Stimulated activated CD8-positive, alpha-beta memory T cell treated with anti-CD3 and anti-CD28 coated beads, Interleukin-2, amount 100 ng/mL, for 48 hours (primary cell): ENCODE data around the gene PPP1R3E.
A peak's percentile ranks its signal among the peaks of the same experiment; 100 is the strongest.
"Not testable (repeated sequence)": the region's sequence is repeated elsewhere in the genome, so short reads cannot be mapped to it uniquely, and the experiment has no call there.

Source experiments
- DNase-seq, 2 donors: peaks; one replicate each; pipeline ENCODE4 v3.0.0-alpha.2; 2020; ENCODE audit warnings: low read depth in 2 of 2

Gene PPP1R3E, protein sequence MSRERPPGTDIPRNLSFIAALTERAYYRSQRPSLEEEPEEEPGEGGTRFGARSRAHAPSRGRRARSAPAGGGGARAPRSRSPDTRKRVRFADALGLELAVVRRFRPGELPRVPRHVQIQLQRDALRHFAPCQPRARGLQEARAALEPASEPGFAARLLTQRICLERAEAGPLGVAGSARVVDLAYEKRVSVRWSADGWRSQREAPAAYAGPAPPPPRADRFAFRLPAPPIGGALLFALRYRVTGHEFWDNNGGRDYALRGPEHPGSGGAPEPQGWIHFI

DNA sequence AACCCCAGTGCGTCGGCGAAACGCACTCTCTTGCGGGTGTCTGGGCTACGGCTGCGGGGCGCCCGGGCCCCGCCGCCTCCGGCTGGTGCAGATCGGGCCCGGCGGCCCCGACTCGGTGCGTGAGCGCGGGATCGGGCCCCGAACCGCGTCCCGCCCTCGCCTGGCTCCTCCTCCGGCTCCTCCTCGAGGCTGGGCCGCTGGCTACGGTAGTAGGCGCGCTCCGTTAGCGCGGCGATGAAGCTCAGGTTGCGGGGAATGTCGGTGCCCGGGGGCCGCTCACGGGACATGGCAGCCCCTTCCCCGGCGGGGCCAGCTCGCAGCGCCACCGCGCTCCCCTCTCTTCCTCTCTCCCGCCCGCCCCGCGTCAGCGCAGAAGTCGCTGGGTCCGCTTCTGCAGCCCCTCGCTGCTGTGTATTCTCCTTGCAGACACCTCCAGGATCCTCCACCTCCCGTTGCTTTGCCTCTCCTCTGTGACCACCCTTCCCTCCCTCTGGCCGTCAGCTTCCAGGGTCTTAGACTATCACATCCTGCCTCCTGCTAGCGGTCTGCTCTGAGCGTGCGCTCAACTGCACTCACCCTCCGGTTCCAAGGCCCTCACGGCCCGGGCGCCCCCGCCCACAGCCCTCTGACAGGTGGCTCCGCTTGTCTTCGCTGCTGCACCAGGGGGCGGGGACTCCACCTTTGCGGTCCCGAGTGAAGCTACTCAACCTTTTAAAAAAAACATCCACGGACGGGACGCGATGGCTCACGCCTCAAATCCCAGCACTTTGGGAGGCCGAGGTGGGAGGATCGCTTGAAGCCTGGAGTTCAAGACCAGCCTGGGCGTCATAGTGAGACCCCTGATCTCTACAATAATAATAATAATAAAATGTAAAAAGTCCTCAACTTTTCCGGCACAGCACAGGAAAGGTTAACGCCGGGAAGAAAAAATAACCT, at the start of gene PPP1R3E:
Gene PPP1R3E (minus strand): TSS at position 570 of the 936 bp plus-strand sequence. CDS start 283 bp downstream, at position 287.
- DNase-seq = peak; percentile 84

DNA sequence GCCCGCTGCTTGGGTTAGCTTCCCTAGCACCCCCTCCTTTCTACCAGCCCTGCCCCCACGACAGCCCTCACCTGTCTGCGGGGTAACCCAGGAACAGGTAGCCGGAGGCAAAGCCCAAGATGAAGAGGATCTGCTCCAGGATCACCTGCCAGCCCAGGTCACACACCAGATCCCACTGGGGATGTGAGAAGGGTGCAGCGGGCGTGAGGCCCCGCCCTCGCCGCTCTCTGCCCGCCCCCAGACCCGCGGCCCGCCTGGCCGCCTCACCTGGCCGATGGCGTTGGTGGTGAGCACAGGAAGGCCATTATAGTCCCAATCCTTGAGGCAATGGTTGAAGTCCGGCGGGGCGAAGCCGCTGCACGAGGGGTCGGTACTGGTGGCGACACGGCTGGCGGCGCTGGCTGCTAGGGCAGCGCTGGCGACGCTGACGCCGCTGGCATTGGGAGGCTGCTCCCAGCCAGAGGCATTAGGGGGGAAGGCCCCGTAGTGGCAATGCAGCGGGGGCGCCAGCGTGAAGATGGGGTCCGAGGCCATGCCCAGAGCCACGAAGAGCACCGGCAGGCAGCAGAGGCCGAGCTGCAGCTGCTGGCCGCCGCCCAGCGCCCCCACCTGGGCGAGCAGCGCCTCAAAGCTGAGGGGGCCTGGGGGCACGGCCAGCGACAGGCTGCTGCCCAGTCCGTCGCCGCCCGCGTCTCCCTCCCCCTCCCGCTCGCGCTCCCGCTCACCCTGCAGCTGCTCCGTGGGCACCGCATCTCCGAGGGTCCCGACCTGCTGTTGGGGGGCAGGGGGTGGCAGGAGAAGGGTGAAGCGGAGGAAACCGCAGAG, 49.2 kb upstream of the PPP1R3E start:
- DNase-seq = no peak

DNA sequence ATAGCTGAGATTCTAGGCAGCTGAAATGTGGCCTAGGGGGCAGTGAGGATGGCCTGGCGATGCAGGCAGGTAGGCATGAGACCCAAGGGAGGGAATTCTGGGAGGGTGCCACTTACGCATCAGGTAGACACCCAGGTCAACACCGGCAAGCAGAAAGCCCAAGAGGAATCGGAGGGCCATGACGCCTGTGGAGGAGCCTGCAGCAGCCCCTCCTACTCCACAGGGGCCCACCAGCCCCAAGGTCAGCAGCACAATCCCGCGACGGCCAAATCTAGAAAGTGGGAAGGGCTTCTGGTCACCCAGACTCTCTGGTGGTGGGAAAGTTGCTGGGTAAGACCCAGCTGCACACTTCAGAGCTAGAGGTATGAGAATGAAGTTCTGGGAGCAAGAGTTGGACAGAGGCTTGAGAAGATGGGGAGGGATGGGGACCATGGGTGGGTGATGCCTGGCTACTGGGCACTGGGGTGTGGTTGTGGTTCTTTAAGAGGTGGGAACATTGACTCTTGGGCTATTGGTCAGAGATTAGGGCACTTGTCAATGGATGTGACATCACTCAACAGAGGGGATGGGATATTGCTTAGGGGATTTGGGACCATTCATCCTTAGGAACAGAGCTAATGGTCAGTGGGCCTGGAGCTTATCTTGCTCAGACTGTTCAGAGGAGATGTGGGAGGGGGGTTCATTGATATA, 46.6 kb upstream of the PPP1R3E start:
- DNase-seq = no peak

DNA sequence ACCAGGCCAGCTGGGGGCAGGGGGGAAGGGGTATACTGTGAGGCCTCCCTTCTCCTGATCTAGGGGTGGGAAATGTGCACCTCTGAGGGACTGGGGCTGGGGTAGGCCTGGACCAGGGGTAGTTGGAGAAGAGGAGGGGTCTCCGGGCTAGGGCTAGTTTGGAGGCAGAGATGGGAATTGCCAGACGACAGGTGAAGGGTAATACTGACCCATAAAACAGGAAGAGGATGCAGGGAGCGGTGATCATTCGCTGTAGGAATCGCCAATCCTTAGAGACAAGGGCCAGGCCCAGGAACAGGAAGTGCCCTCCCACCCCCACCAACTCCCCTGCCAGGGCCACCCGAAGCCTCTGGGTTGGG, 45.6 kb upstream of the PPP1R3E start:
- DNase-seq = no peak

DNA sequence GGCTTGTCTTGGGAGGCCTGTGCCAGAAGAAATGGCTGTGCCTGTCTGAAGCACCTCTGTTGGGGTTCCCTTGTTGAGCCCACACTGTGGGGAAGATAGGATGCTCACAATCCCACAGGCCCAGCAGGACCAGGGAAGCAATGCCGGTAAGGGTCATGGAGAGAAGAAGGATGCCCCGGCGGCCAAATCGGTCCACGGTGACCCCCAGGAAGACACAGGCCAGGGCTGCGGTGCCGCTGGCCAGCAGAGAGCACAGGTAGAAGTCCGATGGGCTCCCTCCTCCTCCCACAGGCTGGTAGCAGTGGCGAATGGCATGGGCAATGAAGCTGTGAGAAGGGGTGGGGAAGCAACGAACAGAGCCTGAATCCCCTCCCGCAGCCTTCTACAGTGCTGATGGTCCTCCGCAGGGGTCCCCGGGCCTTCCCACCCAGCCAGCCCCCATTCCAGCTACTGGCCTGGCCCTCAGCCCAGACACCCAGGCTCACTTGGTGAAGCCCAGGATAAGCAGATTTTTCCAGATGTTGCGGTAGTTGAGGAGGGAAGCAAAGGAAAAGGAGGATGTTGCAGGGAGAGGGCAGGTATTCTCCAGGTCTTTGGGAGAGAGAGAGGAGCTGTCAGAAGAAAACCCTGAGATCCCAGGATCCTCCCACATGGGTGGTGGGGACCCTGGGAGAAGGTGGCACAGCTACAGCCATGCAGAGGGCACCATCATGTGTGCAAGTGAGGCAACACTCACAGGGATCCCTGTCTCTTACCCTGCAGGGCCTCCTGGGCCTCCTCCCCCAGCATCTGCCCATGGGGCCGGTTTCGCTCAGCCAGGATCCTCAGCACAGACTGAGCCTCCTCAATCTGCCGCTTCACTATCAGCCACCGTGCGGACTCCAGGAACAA, 45.0 kb upstream of the PPP1R3E start:
- DNase-seq = no peak

DNA sequence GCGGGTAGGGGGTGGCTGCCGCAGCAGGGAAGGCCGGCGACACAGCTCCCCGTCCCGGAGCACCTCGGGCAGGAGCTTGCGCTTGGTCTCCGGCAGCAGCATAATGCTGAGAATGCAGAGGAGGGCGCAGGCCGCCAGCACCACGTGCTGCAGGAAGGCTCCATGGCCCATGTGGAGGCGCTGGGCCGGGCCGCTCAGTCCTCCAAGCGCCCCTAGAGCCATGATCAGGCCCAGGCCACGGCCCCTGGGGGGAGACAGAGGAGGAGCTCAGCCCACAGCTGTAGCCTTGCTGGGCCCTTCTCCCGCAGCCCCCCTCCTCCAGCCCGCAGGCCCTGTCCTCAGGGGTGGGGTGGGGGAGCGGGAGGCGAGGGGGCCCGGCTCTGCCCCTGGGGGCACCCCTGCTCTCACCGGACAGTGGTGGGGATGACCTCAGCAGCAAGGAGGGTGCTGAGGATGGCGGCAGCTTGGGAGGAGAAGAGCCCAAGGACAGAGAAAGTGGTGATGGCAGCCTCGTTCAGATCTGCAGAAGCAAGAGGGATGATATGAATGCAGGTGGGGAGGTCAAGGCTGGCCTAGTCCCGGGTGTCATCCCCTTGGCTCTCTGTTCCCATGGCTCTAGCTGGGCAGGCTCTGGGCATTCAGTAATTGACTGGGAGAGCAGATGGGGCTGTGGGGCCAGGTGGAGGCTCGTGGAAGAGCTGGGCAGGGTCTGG, 44.2 kb upstream of the PPP1R3E start:
- DNase-seq = no peak

DNA sequence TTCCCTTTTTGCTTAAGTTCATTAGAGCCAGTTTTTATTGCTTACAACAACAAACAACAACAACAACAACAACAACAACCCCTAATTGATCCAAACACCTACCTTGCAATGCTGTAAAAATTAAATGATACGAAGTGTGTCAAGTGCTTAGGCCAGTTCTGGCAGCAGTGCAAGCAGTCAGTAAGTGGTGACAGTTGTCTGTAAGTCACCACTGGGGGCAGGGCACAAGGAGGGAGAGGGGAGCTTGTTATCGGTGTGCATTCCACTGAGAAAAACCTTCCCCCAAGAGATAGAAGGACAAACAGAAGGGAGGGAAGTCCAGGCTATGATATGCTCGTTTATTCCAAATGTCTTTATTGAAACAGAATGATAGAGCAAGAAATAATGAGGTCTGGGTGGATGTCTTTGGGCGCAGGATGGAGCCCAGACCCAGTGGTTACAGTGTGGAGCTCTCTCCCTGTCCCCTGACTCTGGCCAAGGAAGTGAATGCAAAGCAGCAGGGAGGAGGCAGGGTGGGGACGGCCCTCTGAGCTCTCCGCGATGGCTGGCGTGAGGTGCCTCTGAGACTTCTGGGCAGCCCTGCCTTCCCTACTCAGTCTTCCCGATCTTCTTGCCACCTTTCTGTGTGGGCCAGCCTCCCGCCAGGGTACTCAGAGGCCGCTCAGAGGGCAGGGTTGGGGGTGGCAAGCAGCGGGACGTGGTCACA, 43.5 kb upstream of the PPP1R3E start:
- no peak for DNase-seq

DNA sequence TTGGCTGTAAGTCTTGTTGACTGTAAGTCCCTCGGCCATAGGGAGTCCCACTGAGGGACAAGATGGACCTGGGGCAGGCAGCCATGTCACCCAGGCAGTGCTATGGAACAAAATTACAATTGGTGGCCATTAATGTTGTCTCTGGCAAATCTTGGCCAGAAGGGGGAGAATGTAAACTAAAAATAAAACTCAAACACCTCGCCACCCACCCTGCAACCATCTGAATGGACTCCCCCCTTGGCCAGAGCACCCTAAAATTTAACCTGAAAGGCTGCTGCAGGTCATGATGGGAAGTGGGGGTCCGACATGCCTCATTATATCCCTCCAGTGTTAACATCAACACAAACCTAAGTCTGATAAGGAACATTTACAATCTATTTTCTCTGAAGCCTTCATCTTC, 41.8 kb upstream of the PPP1R3E start:
- no peak for DNase-seq

DNA sequence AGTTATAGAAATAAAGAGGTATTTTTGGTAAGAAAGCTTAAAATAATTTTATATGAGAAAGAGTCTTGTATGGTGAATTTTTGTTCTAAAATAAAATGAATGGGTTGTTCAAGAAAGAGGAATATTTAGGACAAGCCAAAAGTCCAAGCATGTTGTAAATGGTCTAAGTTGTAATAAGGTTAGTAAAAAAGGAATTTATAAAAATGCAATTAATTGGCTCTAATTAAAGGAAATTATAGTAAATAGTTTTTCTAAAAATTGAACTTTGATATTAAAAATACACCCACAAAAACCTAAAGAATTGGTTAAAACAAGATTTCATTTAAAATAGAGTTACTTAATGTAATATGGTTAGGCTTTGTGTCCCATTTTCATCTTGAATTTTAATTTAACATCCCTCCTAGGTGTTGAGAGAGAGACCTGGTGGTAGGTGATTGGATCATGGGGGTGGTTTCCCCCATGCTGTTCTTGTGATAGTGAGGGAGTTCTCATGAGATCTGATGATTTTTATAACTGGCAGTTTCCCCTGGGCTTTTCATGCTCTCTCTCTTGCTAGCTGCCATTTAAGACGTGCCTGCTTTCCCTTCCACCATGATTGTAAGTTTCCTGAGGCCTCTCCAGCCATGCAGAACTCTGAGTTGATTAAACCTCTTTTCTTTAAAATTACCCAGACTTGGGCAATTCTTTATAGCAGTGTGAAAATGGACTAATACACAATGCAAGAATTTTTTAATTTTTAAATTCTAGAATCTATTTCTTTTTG, 37.0 kb upstream of the PPP1R3E start:
- no peak for DNase-seq

DNA sequence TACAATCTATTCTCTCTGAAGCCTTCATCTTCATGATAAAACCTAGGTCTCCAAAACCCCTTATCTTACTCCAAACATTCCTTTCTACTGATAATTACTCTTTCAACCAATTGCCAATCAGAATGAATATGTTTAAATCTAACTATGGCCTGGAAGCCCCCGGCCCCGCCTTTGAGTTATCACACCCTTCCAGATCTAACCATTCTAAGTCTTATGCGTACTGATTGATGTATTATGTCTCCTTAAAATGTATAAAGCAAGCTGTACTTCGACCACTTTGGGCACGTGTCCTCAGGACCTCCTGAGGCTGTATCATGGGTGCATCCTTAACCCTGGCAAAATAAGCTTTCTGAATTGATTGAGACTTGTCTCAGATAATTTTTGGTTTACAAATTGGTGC, 33.0 kb upstream of the PPP1R3E start:
- DNase-seq = no peak

DNA sequence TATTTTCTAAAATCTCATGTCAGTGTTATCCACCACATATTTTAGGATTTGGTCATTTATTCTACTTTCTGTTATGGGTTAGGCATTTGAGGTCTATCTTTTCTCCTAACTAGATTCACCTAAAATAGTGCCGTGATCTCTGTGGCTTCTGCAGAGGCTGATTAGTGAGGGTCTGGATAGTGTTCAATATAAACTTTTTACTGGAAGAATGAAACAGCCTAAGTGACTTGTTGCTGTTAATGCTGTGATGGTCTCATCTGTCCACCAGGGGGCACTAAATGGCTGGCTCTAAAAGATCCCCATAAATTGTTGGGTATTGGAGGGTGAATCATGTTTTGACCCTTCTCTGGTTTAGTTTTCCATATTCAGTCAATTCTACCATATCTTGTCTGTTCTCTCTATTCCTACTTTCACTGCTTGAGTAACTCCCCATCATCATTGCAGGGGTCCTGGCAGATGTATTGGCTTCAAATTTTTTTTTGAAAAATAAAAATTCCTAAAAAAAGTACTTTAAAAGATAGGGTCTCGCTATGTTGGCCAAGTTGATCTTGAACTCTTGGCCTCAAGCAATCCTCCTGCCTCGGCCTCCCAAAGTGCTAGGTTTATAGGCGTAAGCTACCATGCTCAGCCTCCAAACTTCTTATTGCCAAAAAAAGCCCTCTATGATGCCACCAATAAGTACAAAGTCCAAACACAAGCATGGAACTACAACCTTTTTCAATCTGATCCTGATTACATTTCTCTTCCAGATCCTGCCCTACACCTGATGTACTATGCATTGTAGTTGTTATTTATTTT, 25.5 kb upstream of the PPP1R3E start:
- peak; percentile 30 to 46 for DNase-seq

DNA sequence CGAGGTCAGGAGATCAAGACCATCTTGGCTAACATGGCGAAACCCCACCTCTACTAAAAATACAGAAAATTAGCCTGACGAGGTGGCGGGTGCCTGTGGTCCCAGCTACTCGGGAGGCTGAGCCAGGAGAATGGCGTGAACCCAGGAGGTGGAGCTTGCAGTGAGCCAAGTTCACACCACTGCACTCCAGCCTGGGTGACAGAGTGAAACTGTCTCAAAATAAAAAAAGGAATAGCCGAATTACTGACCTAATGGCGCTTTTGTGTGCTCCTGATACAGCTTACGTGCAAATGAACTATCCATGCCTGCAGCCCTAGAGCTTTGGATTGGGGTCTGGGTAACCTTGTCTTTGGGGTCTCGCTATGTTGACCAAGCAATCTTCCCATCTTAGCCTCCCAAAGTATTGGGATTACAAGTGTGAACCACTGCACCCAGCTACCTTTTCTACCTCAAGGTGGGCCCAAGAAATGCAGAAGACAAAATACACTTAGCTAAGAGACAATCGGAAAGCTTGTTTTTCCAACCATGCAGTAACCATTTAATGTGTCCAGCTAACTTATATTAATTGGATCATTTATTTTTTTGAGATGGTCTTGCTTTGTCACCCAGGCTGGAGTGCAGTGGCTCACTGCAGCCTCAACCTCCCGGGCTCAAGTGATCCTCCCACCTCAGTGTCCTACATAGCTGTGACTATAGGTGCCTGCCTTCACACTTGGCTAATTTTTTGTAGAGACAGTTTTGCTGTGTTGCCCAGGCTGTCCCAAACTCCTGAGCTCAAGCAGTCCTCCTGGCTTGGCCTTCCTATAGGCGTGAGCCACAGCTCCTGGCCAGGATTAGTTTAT, 24.1 kb upstream of the PPP1R3E start:
- no peak for DNase-seq

DNA sequence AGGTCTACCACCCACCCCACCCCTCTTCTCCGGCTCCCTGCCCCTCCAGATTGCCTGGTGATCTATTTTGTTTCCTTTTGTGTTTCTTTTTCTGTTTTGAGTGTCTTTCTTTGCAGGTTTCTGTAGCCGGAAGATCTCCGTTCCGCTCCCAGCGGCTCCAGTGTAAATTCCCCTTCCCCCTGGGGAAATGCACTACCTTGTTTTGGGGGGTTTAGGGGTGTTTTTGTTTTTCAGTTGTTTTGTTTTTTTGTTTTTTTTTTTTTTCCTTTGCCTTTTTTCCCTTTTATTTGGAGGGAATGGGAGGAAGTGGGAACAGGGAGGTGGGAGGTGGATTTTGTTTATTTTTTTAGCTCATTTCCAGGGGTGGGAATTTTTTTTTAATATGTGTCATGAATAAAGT, 23.1 kb upstream of the PPP1R3E start:
- not testable (repeated sequence) for DNase-seq

DNA sequence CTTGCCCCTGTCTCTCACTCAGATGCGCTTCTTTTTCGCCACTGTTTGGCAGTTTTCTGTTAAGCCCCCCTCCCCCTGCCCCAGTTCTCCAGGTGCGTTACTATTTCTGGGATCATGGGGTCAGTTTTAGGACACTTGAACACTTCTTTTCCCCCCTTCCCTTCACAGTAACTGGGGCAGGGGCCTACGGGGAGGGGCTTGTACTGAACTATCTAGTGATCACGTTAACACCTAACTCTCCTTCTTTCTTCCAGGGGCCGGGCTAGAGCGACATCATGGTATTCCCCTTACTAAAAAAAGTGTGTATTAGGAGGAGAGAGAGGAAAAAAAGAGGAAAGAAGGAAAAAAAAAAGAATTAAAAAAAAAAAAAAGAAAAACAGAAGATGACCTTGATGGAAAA, 22.3 kb upstream of the PPP1R3E start:
- no peak for DNase-seq

DNA sequence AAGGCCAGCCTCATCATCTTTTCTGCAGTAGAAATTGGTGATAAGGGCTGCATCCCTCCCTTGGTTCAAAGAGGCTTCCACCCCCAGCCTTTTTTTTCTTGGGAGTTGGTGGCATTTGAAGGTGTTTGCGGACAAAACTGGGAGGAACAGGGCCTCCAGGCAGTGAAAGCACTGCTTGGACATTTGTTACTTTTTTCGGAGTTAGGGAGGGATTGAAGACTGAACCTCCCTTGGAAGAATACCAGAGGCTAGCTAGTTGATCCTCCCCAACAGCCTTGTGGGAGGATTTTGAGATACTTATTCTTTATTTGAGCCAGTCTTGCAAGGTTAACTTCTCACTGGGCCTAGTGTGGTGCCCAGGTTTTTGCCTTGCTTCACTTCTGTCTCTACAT, 21.8 kb upstream of the PPP1R3E start:
- DNase-seq = no peak

DNA sequence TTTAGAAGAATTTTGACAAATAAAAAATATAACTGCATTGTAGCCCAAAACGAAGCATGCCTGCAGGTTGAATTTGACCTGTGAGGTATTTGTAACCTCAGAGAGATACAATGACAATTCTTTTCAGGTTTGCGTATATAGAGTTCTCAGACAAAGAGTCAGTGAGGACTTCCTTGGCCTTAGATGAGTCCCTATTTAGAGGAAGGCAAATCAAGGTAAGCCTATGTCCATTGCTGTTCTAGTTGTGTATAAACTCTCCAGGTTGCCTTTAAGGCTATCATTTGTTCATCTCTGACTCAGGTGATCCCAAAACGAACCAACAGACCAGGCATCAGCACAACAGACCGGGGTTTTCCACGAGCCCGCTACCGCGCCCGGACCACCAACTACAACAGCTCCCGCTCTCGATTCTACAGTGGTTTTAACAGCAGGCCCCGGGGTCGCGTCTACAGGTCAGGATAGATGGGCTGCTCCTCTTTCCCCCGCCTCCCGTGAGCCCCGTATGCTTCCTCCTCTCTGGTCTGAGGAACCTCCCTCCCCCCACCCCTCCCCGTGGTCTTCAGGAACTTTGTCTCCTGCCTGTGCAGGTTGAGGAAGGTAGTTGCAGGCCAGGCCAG, 21.3 kb upstream of the PPP1R3E start:
- DNase-seq = no peak
